HCT116 (cell line): ENCODE data around the gene ADGRG6. TPM values are rescaled to one million over a fixed set of nuclear protein-coding genes. Genes with fewer than 3 reads are reported as not detected.

Experiments
- ATAC-seq: fragments of 200-7000 bp; cut with Tn5 transposase; 2 replicates; pipeline ENCODE4 v1.9.1; 2020; ENCODE audit warnings: mild to moderate bottlenecking, moderate library complexity
- BruUV-seq: library from RNA; stranded (reverse); fragments of 400-500 nt; replicated peaks from 2 replicates; lab custom pipeline; 2021; lab: Mats Ljungman, UMichigan
- CTCF ChIA-PET: fragments of 300-600 bp; sonication (Branson Sonifier 250); formaldehyde crosslinking; loops from one replicate; lab custom pipeline; 2021; ENCODE audit warnings: antibody characterized with exemption; lab: Charles Lee
- POLR2A ChIA-PET: fragments of 300-600, 350-600 bp; sonication (Branson Sonifier 250); formaldehyde crosslinking; loops from one replicate; lab custom pipeline; 2021; ENCODE audit warnings: antibody characterized with exemption; lab: Charles Lee
- RAD21 ChIA-PET, 2 experiments: fragments of 300-600 bp; sonication (Branson Sonifier 250); formaldehyde crosslinking; loops; one replicate each; lab custom pipeline; 2023; ENCODE audit warnings: low total read pairs in 2 of 2; ENCODE audit not compliant: uncharacterized antibody in 2 of 2, unreplicated experiment in 2 of 2, low non-redundant PET in 1 of 2; lab: Charles Lee
- DNase-seq: peaks from one replicate; pipeline ENCODE4 v3.0.0-alpha.2; 2010; ENCODE audit warnings: low read depth, low spot score
- H2AFZ ChIP-seq: fragments of 200-600 bp; shearing (Covaris generic), sonication (generic); 2 replicates; pipeline ENCODE4 v1.6.1; 2017; ENCODE audit warnings: low read depth, mixed run types, mixed read lengths, antibody characterized with exemption, low read length; ENCODE audit not compliant: poor library complexity, severe bottlenecking
- H3K27ac ChIP-seq: 2 replicates; pipeline ENCODE4 v1.5.1; 2012; ENCODE audit warnings: low read depth, low read length
- H3K27me3 ChIP-seq: fragments of 200-600 bp; sonication (generic); 2 replicates; pipeline ENCODE4 v1.6.1; 2016; ENCODE audit warnings: mixed run types, low read length, mixed read lengths; ENCODE audit not compliant: insufficient read depth
- H3K36me3 ChIP-seq, 2 experiments: fragments of 200-500 bp in 1 of 2; fragments of 200-600 bp in 1 of 2; sonication (Bioruptor generic) in 1 of 2; sonication (generic) in 1 of 2; 2 replicates each; pipeline versions ENCODE4 v1.5.1 to v1.6.1; 2014 to 2016; ENCODE audit warnings: low read length in 2 of 2, inconsistent platforms in 1 of 2, mixed read lengths in 1 of 2, mixed run types in 1 of 2; ENCODE audit not compliant: insufficient read depth in 2 of 2, control insufficient read depth in 1 of 2
- H3K4me1 ChIP-seq, 2 experiments: fragments of 200-600 bp in 1 of 2; sonication (generic) in 1 of 2; 2 replicates each; pipeline versions ENCODE4 v1.5.1 to v1.6.1; 2012 to 2017; ENCODE audit warnings: low read length in 2 of 2, inconsistent platforms in 1 of 2, mild to moderate bottlenecking in 1 of 2, mixed read lengths in 1 of 2, mixed run types in 1 of 2, moderate library complexity in 1 of 2; ENCODE audit not compliant: insufficient read depth in 2 of 2, control insufficient read depth in 1 of 2
- H3K4me2 ChIP-seq: fragments of 200-600 bp; sonication (generic); 2 replicates; pipeline ENCODE4 v1.6.1; 2017; ENCODE audit warnings: mixed run types, low read length, mixed read lengths
- H3K4me3 ChIP-seq, 2 experiments: fragments of 200-600 bp in 1 of 2; sonication (generic) in 1 of 2; replicated peaks in 1 of 2; 2 replicates each; pipeline ENCODE4 v1.5.1; 2011 to 2016; ENCODE audit warnings: low read length in 2 of 2, control low read depth in 1 of 2, low read depth in 1 of 2, mild to moderate bottlenecking in 1 of 2, mixed read lengths in 1 of 2, mixed run types in 1 of 2
- H3K79me2 ChIP-seq: fragments of 200-600 bp; sonication (generic); 2 replicates; pipeline ENCODE4 v1.6.1; 2017; ENCODE audit warnings: mild to moderate bottlenecking, mixed run types, low read length, moderate library complexity, mixed read lengths; ENCODE audit not compliant: insufficient read depth
- H3K9ac ChIP-seq: fragments of 200-600 bp; sonication (generic); 2 replicates; pipeline ENCODE4 v1.6.1; 2016; ENCODE audit warnings: low read length, mixed read lengths
- H3K9me2 ChIP-seq: fragments of 200-600 bp; sonication (generic), shearing (Covaris generic); 2 replicates; pipeline ENCODE4 v1.6.1; 2017; ENCODE audit warnings: mixed run types, mild to moderate bottlenecking, moderate library complexity; ENCODE audit not compliant: insufficient read depth
- H3K9me3 ChIP-seq, 2 experiments: fragments of 200-500 bp in 1 of 2; fragments of 200-600 bp in 1 of 2; sonication (Bioruptor generic) in 1 of 2; sonication (generic) in 1 of 2; 2 replicates each; pipeline ENCODE4 v1.6.1; 2014 to 2017; ENCODE audit warnings: low read length in 2 of 2, mixed read lengths in 2 of 2, inconsistent platforms in 1 of 2, low read depth in 1 of 2, mild to moderate bottlenecking in 1 of 2, mixed run types in 1 of 2, moderate library complexity in 1 of 2; ENCODE audit not compliant: control insufficient read depth in 1 of 2, insufficient read depth in 1 of 2
- H4K20me1 ChIP-seq: fragments of 200-600 bp; sonication (generic), shearing (Covaris generic); 2 replicates; pipeline ENCODE4 v1.6.1; 2017; ENCODE audit warnings: mixed run types, mild to moderate bottlenecking, moderate library complexity; ENCODE audit not compliant: insufficient read depth
- CBX3 ChIP-seq: IDR thresholded peaks from 2 replicates; pipeline ENCODE4 v1.6.1; 2012; ENCODE audit warnings: low read depth
- CEBPB ChIP-seq: IDR thresholded peaks from 2 replicates; pipeline ENCODE4 v1.6.1; 2012; ENCODE audit warnings: low read depth
- CTCF ChIP-seq, 3 experiments: fragments of 200-600 bp in 1 of 3; sonication (generic) in 1 of 3; IDR thresholded peaks in 2 of 3; conservative IDR thresholded peaks in 1 of 3; 2 replicates each; pipeline ENCODE4 v1.5.1; 2012 to 2017; ENCODE audit warnings: low read depth in 2 of 3, low read length in 2 of 3, antibody characterized with exemption in 1 of 3, borderline replicate concordance in 1 of 3, control low read depth in 1 of 3, mild to moderate bottlenecking in 1 of 3, mixed read lengths in 1 of 3, mixed run types in 1 of 3, moderate library complexity in 1 of 3; ENCODE audit not compliant: insufficient read depth in 1 of 3
- EGR1 ChIP-seq: IDR thresholded peaks from 2 replicates; pipeline ENCODE4 v1.6.1; 2012; ENCODE audit warnings: low read depth
- ELF1 ChIP-seq: IDR thresholded peaks from 2 replicates; pipeline ENCODE4 v1.6.1; 2012; ENCODE audit warnings: low read depth, borderline replicate concordance
- EZH2 ChIP-seq: fragments of 200-600 bp; sonication (generic); IDR thresholded peaks from 2 replicates; pipeline ENCODE4 v1.6.1; 2017; ENCODE audit warnings: antibody characterized with exemption, mixed run types
- EZH2phosphoT487 ChIP-seq: fragments of 200-600 bp; IDR thresholded peaks from 2 replicates; pipeline ENCODE4 v1.6.1; 2018; ENCODE audit warnings: antibody characterized with exemption, borderline replicate concordance
- FOSL1 ChIP-seq: IDR thresholded peaks from 2 replicates; pipeline ENCODE4 v1.6.1; 2012; ENCODE audit warnings: low read depth
- JUND ChIP-seq: IDR thresholded peaks from 2 replicates; pipeline ENCODE4 v1.6.1; 2012
- MAX ChIP-seq: IDR thresholded peaks from 2 replicates; pipeline ENCODE4 v1.6.1; 2012
- POLR2A ChIP-seq: IDR thresholded peaks from 2 replicates; pipeline ENCODE4 v1.7.0; 2011; ENCODE audit warnings: borderline replicate concordance; ENCODE audit not compliant: insufficient read depth, insufficient read length; ENCODE audit errors: extremely low read depth
- POLR2AphosphoS5 ChIP-seq: IDR thresholded peaks from 2 replicates; pipeline ENCODE4 v1.6.1; 2011; ENCODE audit warnings: mild to moderate bottlenecking, low read depth, low read length, moderate library complexity
- RAD21 ChIP-seq: IDR thresholded peaks from 2 replicates; pipeline ENCODE4 v1.6.1; 2012; ENCODE audit warnings: low read depth, mild to moderate bottlenecking
- REST ChIP-seq: IDR thresholded peaks from 2 replicates; pipeline ENCODE4 v1.6.1; 2012; ENCODE audit warnings: low read depth
- SIN3A ChIP-seq: IDR thresholded peaks from 2 replicates; pipeline ENCODE4 v1.6.1; 2012; ENCODE audit warnings: low read depth
- SP1 ChIP-seq: IDR thresholded peaks from 2 replicates; pipeline ENCODE4 v1.6.1; 2012; ENCODE audit warnings: low read depth
- SRF ChIP-seq: IDR thresholded peaks from 2 replicates; pipeline ENCODE4 v1.6.1; 2012; ENCODE audit warnings: low read depth
- TCF7L2 ChIP-seq: IDR thresholded peaks from 2 replicates; pipeline ENCODE4 v1.7.0; 2011; ENCODE audit warnings: borderline replicate concordance, inconsistent platforms; ENCODE audit not compliant: insufficient read depth, insufficient read length; ENCODE audit errors: extremely low read depth
- YY1 ChIP-seq: IDR thresholded peaks from 2 replicates; pipeline ENCODE4 v1.6.1; 2011; ENCODE audit warnings: low read length, low read depth, moderate library complexity, mild to moderate bottlenecking; ENCODE audit not compliant: insufficient replicate concordance; ENCODE audit errors: extremely low read depth
- ZBTB33 ChIP-seq: IDR thresholded peaks from 2 replicates; pipeline ENCODE4 v1.6.1; 2011; ENCODE audit warnings: mild to moderate bottlenecking, low read length, moderate library complexity; ENCODE audit not compliant: insufficient replicate concordance; ENCODE audit errors: extremely low read depth
- intact Hi-C: fragments of 100-400 bp; cut with micrococcal nuclease; formaldehyde crosslinking; loops from 2 replicates; pipeline ENCODE4 v1.10.0; 2022
- total RNA-seq: library from RNA; stranded (reverse); gene quantifications from one replicate; pipeline ENCODE4 v1.2.1, GENCODE V29; 2021; ENCODE audit not compliant: unreplicated experiment

Gene ADGRG6
- total RNA-seq, 1 experiment from 2014 or later: 67.9 TPM

DNA sequence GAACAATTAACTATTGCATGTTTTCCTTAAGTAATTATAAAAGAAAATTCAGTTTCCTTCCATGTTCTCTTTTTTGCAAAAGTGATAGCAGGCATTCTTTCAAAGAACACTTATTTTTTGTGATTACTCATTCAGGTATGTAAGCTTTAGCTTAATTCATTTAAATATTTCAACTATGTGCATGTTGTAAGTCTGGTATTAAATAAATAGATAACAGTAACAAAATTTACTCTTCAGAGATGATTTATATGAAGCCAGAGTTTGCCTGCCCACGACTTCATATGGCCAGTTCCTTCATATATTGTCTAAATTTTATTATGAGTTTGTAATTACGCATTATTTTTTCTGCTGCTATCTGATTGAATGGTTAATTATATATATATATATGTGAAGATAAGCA lies 110.9 kb downstream of the ADGRG6 start:
- ChIA-PET POLR2A (no interaction called here), CTCF (no interaction called here), RAD21 (no interaction called here)
- DNase-seq (no peak), ATAC-seq (no peak)
- Histone ChIP-seq H3K27me3 (no peaks in the 10 kb centered on the region), H3K79me2 (no peaks in the 10 kb centered on the region), H3K36me3 (peaks cover 17 to 20% of the 10 kb centered on the region in 2 experiments; a peak in 3 of 4 replicates), H3K4me2 (peak overlapping the region; percentile 70), H3K9me3 (no peaks in the 10 kb centered on the region), H3K9me2 (no peaks in the 10 kb centered on the region), H3K4me1 (peaks cover 18 to 25% of the 10 kb centered on the region in 2 experiments), H3K9ac (peak overlapping the region; percentile 52; the same call in 1 of the 2 replicates), H2AFZ (no peak overlapping the region), H3K4me3 (no peak overlapping the region), H3K27ac (peak overlapping the region; percentile 64; the same call in 1 of the 2 replicates), H4K20me1 (no peaks in the 10 kb centered on the region)
- TF ChIP-seq CTCF (IDR thresholded peaks at IDR 0.05 in 2 of 3, conservative IDR thresholded peaks at IDR 0.05 in 1 of 3; ENCODE audit: borderline replicate concordance in 1 of 3, insufficient read depth in 1 of 3, low read depth in 2 of 3, low read length in 2 of 3): no peak
- TF ChIP-seq ELF1: no peak
- TF ChIP-seq SP1: no peak
- no peak for TF ChIP-seq POLR2A
- TF ChIP-seq ZBTB33: no peak
- TF ChIP-seq EZH2phosphoT487: no peak
- no peak for TF ChIP-seq JUND
- no peak for TF ChIP-seq YY1
- TF ChIP-seq MAX: no peak
- TF ChIP-seq RAD21: no peak
- no peak for TF ChIP-seq POLR2AphosphoS5
- TF ChIP-seq CBX3: no peak
- TF ChIP-seq REST: no peak
- no peak for TF ChIP-seq EZH2
- no peak for TF ChIP-seq CEBPB
- TF ChIP-seq SRF: no peak
- TF ChIP-seq TCF7L2: no peak
- no peak for TF ChIP-seq SIN3A
- no peak for TF ChIP-seq EGR1
- no peak for TF ChIP-seq FOSL1
- BruUV-seq: no TSS peak
- intact Hi-C loops: no loop called here
